Measurements from ENCODE around the gene CCL4L2. TPM values are rescaled to one million over a fixed set of nuclear protein-coding genes. Genes with fewer than 3 reads are reported as not detected.
"Not testable (repeated sequence)": the region's sequence is repeated elsewhere in the genome, so short reads cannot be mapped to it uniquely, and the experiment has no call there.

Gene CCL4L2
- total and polyA plus RNA-seq, 3 experiments from 2014 or later = 4.9 to 562 (median 519) TPM

DNA sequence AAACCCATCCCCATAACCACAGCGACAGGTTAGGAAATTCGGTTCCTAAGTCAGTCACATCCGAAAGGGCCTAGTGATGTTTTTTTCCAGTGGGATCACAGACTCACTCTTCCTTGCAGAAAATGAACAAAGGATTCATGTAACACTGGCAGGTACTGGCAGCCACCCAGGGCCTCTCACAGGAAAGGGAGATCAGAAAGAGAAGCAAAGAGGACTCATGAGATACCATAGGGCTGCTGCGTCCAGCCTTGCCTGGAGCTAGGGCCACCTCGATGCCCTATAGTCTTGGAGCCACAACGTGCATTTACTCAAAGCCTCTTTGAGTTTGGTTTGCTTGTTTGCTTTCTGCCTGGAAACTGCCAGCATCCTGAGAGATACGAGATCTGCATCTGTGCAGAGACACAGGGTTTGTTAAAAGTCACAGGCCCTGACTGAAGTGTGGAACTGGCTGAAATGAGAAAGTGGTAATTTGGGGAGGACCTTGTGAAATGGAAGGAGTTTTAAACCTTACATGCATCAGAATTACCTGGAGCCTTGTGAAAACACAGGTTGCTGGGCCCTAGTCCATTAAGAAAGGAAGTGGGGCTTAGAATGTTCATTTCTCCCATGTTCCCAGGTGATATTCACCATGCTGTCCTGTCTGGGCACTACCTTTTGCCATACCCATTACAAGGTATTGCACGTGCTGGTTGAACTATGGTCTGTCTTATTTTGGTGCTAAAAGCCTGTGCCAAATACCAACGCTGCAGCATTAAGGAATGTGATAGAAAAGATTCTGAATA, 20.1 kb upstream of the CCL4L2 start:
- H3K4me1 ChIP-seq (ENCODE audit: insufficient read depth, low read length) = peaks cover 35% of the 10 kb centered on the region
- peaks cover 58 to 98% (median 89%) of the 10 kb centered on the region in 3 donors for H3K4me1 Mint-ChIP-seq
- ChIA-PET CTCF (interaction anchor here (1.3 kb wide), 1 partner anchor 8 kb away, joined by 4 read pairs; no protein-coding TSS in a partner anchor), POLR2A (interaction anchor here (1.6 to 6.6 kb wide), 2 partner anchors 7 to 16 kb away, joined by 3 to 130 read pairs; no protein-coding TSS in a partner anchor)
- H3K4me3 ChIP-seq (ENCODE audit: low read length); H3K9me3 Mint-ChIP-seq; DNase-seq; H3K27ac ChIP-seq (ENCODE audit: low read depth, low read length); H3K27me3 Mint-ChIP-seq; H3K9me3 ChIP-seq (ENCODE audit: low read length); H3K36me3 ChIP-seq (ENCODE audit: insufficient read depth, low read length); H3K27me3 ChIP-seq (ENCODE audit: insufficient read depth, low read length, poor library complexity, severe bottlenecking): not testable (repeated sequence)
- H3K36me3 Mint-ChIP-seq = peaks cover 0 to 36% (median 1%) of the 10 kb centered on the region in 3 donors
- peak overlapping the region; percentile 82 to 98 (median 92) for H3K27ac Mint-ChIP-seq
- H3K4me3 Mint-ChIP-seq = peak overlapping the region; percentile 13 to 91 (median 55)

DNA sequence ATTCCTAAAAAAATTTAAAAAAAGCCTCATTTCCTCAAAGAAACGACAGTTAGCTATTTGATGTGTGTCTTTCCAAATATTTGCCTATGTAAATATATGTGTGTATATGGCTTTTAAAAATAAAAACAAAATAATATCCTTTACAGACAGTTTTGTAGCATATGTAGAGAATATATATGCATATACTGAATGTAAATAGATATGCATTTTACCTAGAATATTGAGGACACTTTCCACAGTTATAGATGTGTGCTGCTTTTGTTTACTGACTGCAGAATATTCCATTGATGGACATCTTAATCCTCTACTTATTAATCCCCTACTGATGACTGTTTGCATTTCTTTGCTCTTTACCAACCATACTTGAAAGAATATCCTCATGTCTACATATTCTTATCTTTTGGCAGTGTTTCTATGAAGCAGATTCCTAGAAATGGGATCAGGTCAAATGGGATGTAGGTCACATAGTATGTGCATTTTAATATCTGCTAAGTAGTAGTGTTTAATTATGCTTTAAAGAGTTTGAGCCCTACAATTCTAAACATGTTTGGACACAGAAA, 17.6 kb upstream of the CCL4L2 start:
- peaks cover 61 to 98% (median 89%) of the 10 kb centered on the region in 3 donors for H3K4me1 Mint-ChIP-seq
- DNase-seq = no peak
- Histone ChIP-seq H3K4me1 (ENCODE audit: insufficient read depth, low read length) (peaks cover 36% of the 10 kb centered on the region), H3K36me3 (ENCODE audit: insufficient read depth, low read length) (no peaks in the 10 kb centered on the region), H3K9me3 (ENCODE audit: low read length) (no peaks in the 10 kb centered on the region), H3K4me3 (ENCODE audit: low read length) (no peak overlapping the region), H3K27me3 (ENCODE audit: insufficient read depth, low read length, poor library complexity, severe bottlenecking) (no peaks in the 10 kb centered on the region), H3K27ac (ENCODE audit: low read depth, low read length) (no peak overlapping the region)
- H3K9me3 Mint-ChIP-seq = no peaks in the 10 kb centered on the region
- H3K36me3 Mint-ChIP-seq = peaks cover 0 to 15% (median 0%) of the 10 kb centered on the region in 3 donors
- ChIA-PET CTCF (interaction anchor here (0.6 to 2.4 kb wide), 11 partner anchors 9 to 291 kb away, joined by 3 to 14 read pairs (median 4); partner anchors contain the start of gene CCL4L2), POLR2A (interaction anchor here (0.6 to 6.6 kb wide), 7 partner anchors 9 to 352 kb away, joined by 3 to 130 read pairs (median 4); partner anchors contain the start of genes MYO19 and PIGW)
- peak overlapping the region; percentile 17 to 98 (median 76) for H3K27ac Mint-ChIP-seq
- no peaks in the 10 kb centered on the region for H3K27me3 Mint-ChIP-seq
- peak overlapping the region; percentile 2 to 91 (median 63) for H3K4me3 Mint-ChIP-seq

DNA sequence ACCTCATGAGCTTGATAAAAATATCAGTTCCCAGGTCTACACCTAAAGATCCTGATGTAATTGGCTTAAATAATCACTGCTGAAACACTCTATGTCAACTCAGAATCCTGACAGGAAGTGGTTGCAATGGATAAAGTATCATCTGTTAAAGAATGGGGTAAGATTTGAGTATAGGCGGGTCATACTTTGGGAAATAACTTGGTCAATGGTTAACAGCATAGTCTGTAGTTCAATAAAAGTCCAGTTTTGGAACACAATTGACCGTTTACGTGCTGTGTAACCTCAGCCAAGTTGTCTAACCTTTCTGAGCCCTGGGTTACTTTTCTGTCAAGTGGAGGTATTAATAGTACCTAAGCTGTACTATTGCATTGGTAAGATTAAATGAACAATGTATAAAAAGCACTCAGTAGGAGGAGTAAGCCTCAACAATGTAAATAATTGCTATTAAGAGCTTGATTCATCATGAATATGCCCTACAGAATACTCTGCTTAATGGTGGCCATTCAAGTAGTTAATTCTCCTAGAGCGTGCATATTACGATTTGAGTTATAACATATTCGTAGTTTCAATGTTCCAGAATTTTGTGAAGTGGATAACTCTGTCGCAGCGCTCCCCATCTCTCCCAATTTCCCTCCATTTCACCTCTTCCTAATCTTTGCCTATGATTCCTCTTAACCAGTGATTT, 16.6 kb upstream of the CCL4L2 start:
- CTCF ChIA-PET = interaction anchor here (0.7 to 2.4 kb wide), 5 partner anchors 11 to 289 kb away, joined by 3 to 14 read pairs (median 9); partner anchors contain the start of gene CCL4L2
- H3K36me3 Mint-ChIP-seq = peaks cover 0 to 12% (median 0%) of the 10 kb centered on the region in 3 donors
- H3K4me1 Mint-ChIP-seq = peaks cover 63 to 99% (median 90%) of the 10 kb centered on the region in 3 donors
- peak overlapping the region in 6 of 7 donors; percentile 47 to 91 (median 64) for H3K4me3 Mint-ChIP-seq
- H3K4me3 ChIP-seq (ENCODE audit: low read length); H3K9me3 Mint-ChIP-seq; H3K27ac ChIP-seq (ENCODE audit: low read depth, low read length); H3K27me3 Mint-ChIP-seq; H3K27me3 ChIP-seq (ENCODE audit: insufficient read depth, low read length, poor library complexity, severe bottlenecking); H3K36me3 ChIP-seq (ENCODE audit: insufficient read depth, low read length); H3K9me3 ChIP-seq (ENCODE audit: low read length); DNase-seq: not testable (repeated sequence)
- POLR2A ChIA-PET = interaction anchor here (6.6 kb wide), 1 partner anchor 10 kb away, joined by 130 read pairs; no protein-coding TSS in a partner anchor
- H3K4me1 ChIP-seq (ENCODE audit: insufficient read depth, low read length) = peaks cover 40% of the 10 kb centered on the region
- peak overlapping the region; percentile 58 to 98 (median 73) for H3K27ac Mint-ChIP-seq

DNA sequence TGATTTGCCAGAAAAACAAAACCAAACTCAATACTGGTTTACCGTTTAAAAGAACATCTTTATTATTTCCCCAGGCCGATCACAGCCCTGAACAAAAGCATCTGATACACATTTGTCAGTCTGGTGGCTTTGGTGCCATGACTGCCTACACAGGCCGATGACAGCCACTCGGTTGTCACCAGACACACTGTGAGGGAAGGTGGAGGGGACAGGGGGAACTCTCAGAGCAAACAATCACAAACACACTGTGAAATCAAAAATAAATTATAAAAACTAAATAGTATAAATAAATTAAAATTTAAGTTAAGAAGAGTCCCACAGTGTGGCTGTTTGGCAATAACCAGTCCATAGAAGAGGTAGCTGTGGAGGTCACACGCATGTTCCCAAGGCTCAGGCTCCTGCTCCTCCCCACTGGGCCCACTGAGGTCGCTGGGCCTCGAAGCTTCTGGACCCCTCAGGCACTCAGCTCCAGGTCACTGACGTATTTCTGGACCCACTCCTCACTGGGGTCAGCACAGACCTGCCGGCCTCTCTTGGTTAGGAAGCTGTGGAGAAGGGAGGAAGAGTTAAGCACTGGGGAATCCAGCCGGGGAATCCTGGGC, 15.9 kb upstream of the CCL4L2 start:
- not testable (repeated sequence) for H3K27me3 ChIP-seq (ENCODE audit: insufficient read depth, low read length, poor library complexity, severe bottlenecking); H3K4me3 ChIP-seq (ENCODE audit: low read length); H3K36me3 ChIP-seq (ENCODE audit: insufficient read depth, low read length); H3K9me3 Mint-ChIP-seq; H3K27ac ChIP-seq (ENCODE audit: low read depth, low read length); H3K27me3 Mint-ChIP-seq; H3K9me3 ChIP-seq (ENCODE audit: low read length)
- POLR2A ChIA-PET = interaction anchor here (1.0 to 6.6 kb wide), 3 partner anchors 8 to 16 kb away, joined by 3 to 130 read pairs (median 3); partner anchors contain the start of gene CCL4L2
- DNase-seq = peak in 1 of 5 donors; percentile 53
- Mint-ChIP-seq H3K36me3 (peaks cover 0 to 11% (median 0%) of the 10 kb centered on the region in 3 donors), H3K4me3 (peak overlapping the region in 6 of 7 donors; percentile 47 to 91 (median 72)), H3K4me1 (peaks cover 66 to 99% (median 93%) of the 10 kb centered on the region in 3 donors), H3K27ac (peak overlapping the region in 7 of 8 donors; percentile 61 to 98 (median 92))
- CTCF ChIA-PET = interaction anchor here (1.0 to 1.8 kb wide), 3 partner anchors 12 to 288 kb away, joined by 3 to 9 read pairs (median 4); a partner anchor contains a TSS
- peaks cover 40% of the 10 kb centered on the region for H3K4me1 ChIP-seq (ENCODE audit: insufficient read depth, low read length)

DNA sequence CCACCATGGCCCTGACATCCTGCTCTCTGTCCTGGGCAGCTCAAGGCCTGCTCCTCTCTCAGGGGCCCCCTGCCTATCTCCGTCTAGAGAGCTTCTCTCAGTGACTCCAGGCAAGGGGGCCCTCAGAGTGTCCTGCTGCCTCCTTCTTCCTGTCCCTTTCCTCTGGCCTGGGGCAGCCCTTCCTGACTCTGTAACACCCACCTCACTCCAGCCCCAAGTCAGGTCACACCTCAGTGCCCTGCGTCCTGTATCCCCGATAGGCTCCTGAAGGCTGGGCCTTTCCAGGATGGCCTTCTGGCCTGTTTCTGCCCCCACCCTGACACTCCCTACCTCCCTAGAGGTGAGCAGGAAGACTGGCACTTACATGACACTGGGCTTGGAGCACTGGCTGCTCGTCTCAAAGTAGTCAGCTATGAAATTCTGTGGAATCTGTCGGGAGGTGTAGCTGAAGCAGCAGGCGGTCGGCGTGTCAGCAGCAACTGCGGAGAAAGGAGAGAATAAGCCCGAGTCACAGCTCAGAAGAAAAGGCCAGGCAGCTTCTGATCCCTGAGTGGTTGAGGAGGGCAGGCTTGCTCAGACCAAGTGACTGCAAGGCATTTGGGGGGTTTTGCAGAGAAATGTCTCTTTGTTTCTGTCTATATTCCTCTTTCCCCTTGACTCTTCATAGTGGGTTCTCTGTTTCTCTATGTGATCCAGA, 15.3 kb upstream of the CCL4L2 start:
- H3K4me3 ChIP-seq (ENCODE audit: low read length) = no peak overlapping the region
- peaks cover 63 to 99% (median 93%) of the 10 kb centered on the region in 3 donors for H3K4me1 Mint-ChIP-seq
- peaks cover 0 to 9% (median 0%) of the 10 kb centered on the region in 3 donors for H3K36me3 Mint-ChIP-seq
- CTCF ChIA-PET = interaction anchor here (0.7 to 1.8 kb wide), 4 partner anchors 11 to 288 kb away, joined by 3 to 9 read pairs (median 4); a partner anchor contains a TSS
- peaks cover 36% of the 10 kb centered on the region for H3K4me1 ChIP-seq (ENCODE audit: insufficient read depth, low read length)
- no peak overlapping the region for H3K27ac ChIP-seq (ENCODE audit: low read depth, low read length)
- H3K4me3 Mint-ChIP-seq = peak overlapping the region; percentile 51 to 91 (median 81)
- no peaks in the 10 kb centered on the region for H3K9me3 Mint-ChIP-seq
- no peaks in the 10 kb centered on the region for H3K36me3 ChIP-seq (ENCODE audit: insufficient read depth, low read length)
- DNase-seq = no peak
- H3K27ac Mint-ChIP-seq = peak overlapping the region; percentile 83 to 98 (median 96)
- peaks cover 0 to 1% of the 10 kb centered on the region in 2 donors for H3K27me3 Mint-ChIP-seq
- POLR2A ChIA-PET = interaction anchor here (1.0 to 6.6 kb wide), 3 partner anchors 8 to 15 kb away, joined by 3 to 130 read pairs (median 3); partner anchors contain the start of gene CCL4L2
- H3K27me3 ChIP-seq (ENCODE audit: insufficient read depth, low read length, poor library complexity, severe bottlenecking) = no peaks in the 10 kb centered on the region
- H3K9me3 ChIP-seq (ENCODE audit: low read length) = no peaks in the 10 kb centered on the region

DNA sequence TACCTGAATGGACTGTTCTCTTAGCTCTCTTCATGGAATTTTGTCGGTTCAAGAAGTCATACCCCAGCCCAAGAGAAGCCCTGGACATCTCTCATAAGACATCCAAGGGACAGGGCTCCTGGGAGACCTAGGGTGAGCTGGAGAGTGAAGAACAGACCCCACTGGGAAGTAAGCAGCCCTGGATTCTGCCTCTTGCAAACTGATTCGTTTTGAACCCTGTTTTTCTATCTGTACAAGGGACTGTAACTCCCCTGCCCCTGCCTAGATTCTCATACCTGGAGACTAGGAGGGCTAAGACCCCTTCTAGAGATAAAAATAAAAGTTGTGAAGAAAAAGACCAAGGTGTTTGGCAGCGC, 14.8 kb upstream of the CCL4L2 start:
- no peak overlapping the region for H3K4me3 ChIP-seq (ENCODE audit: low read length)
- Mint-ChIP-seq H3K27me3 (peaks cover 0 to 1% of the 10 kb centered on the region in 2 donors), H3K36me3 (peaks cover 0 to 9% (median 0%) of the 10 kb centered on the region in 3 donors), H3K9me3 (no peaks in the 10 kb centered on the region), H3K4me3 (peak overlapping the region; percentile 60 to 91 (median 82)), H3K4me1 (peaks cover 60 to 98% (median 93%) of the 10 kb centered on the region in 3 donors), H3K27ac (peak overlapping the region; percentile 83 to 98 (median 96))
- H3K9me3 ChIP-seq (ENCODE audit: low read length) = no peaks in the 10 kb centered on the region
- DNase-seq = no peak
- H3K27me3 ChIP-seq (ENCODE audit: insufficient read depth, low read length, poor library complexity, severe bottlenecking) = no peaks in the 10 kb centered on the region
- CTCF ChIA-PET = interaction anchor here (0.7 to 1.8 kb wide), 5 partner anchors 9 to 14 kb away, joined by 3 to 9 read pairs (median 4); a partner anchor contains a TSS
- POLR2A ChIA-PET = interaction anchor here (0.5 to 6.6 kb wide), 4 partner anchors 8 to 50 kb away, joined by 3 to 130 read pairs (median 4); partner anchors contain the start of gene CCL4L2
- peak overlapping the region; percentile 50 for H3K27ac ChIP-seq (ENCODE audit: low read depth, low read length)
- H3K36me3 ChIP-seq (ENCODE audit: insufficient read depth, low read length) = no peaks in the 10 kb centered on the region
- H3K4me1 ChIP-seq (ENCODE audit: insufficient read depth, low read length) = peaks cover 31% of the 10 kb centered on the region
